Measurements from ENCODE around the gene SRL. TPM values are rescaled to one million over a fixed set of nuclear protein-coding genes. Genes with fewer than 3 reads are reported as not detected.

The SRL gene
- total RNA-seq (2021; ENCODE audit: unreplicated experiment) (not detected), Bru-seq, nascent RNA (percentile 5 among the genes with signal in this experiment), BruChase-seq, experiment 1, labeled RNA remaining after a 2-hour chase (percentile 9 among the genes with signal in this experiment), BruChase-seq, experiment 2, labeled RNA remaining after a 6-hour chase (percentile 14 among the genes with signal in this experiment)
- polyA plus RNA-seq (2012; ENCODE audit: insufficient read length) = not detected
- long read RNA-seq = 0 reads

DNA sequence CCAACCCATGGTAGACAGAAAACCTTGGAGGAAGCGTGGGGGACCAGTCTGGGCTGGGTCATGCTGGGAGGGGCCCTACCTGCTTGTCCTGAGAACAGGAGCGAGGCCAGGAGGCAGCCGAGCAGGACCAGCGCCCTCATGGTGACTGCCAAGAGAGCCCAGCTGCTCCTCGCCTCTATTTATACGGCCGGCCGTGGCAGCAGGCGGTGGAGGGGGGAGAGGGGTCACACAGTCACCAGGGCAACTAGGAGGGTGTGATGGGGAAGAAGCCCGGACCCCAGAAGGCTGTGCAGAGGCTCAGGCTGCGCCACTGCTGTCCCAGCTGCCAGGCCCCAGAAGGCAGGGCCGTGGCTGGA, at the start of gene SRL:
TSS of gene SRL (minus strand) at position 153 of the 356 bp plus-strand sequence. CDS start at position 140, 13 bp downstream.
- CTCF ChIA-PET = no interaction called here
- no TSS peak for BruUV-seq (replicated peaks)
- POLR2A ChIA-PET = no interaction called here
- no peaks in the 10 kb centered on the region for H3K4me1 ChIP-seq (ENCODE audit: control insufficient read depth, insufficient read depth, low read length)
- no peaks in the 10 kb centered on the region for H3K36me3 ChIP-seq (ENCODE audit: control insufficient read depth, insufficient read depth, low read length)
- no peak within 1 kb of the TSS for H3K4me3 ChIP-seq (ENCODE audit: low read depth in 2 of 2, low read length in 2 of 2)
- intact Hi-C loops (cut with micrococcal nuclease; ENCODE audit: unreplicated experiment) (no loop called here), in situ Hi-C loops (cut with HindIII; ENCODE audit: low pct_unique_long_range_greater_than_20kb, low sequenced_read_pairs) (no loop called here)
- TF ChIP-seq SIN3A (IDR thresholded peaks at IDR 0.05; ENCODE audit: borderline replicate concordance, insufficient read depth, low read depth, low read length) (no peak), POLR2AphosphoS5 (IDR thresholded peaks at IDR 0.05; ENCODE audit: low read depth, low read length) (no peak), TCF7L2 (IDR thresholded peaks at IDR 0.05; ENCODE audit: low read depth, low read length) (no peak)
- TF ChIP-seq, protein P1, sequence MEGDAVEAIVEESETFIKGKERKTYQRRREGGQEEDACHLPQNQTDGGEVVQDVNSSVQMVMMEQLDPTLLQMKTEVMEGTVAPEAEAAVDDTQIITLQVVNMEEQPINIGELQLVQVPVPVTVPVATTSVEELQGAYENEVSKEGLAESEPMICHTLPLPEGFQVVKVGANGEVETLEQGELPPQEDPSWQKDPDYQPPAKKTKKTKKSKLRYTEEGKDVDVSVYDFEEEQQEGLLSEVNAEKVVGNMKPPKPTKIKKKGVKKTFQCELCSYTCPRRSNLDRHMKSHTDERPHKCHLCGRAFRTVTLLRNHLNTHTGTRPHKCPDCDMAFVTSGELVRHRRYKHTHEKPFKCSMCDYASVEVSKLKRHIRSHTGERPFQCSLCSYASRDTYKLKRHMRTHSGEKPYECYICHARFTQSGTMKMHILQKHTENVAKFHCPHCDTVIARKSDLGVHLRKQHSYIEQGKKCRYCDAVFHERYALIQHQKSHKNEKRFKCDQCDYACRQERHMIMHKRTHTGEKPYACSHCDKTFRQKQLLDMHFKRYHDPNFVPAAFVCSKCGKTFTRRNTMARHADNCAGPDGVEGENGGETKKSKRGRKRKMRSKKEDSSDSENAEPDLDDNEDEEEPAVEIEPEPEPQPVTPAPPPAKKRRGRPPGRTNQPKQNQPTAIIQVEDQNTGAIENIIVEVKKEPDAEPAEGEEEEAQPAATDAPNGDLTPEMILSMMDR (IDR thresholded peaks at IDR 0.05) = no peak
- TF ChIP-seq, protein P2, sequence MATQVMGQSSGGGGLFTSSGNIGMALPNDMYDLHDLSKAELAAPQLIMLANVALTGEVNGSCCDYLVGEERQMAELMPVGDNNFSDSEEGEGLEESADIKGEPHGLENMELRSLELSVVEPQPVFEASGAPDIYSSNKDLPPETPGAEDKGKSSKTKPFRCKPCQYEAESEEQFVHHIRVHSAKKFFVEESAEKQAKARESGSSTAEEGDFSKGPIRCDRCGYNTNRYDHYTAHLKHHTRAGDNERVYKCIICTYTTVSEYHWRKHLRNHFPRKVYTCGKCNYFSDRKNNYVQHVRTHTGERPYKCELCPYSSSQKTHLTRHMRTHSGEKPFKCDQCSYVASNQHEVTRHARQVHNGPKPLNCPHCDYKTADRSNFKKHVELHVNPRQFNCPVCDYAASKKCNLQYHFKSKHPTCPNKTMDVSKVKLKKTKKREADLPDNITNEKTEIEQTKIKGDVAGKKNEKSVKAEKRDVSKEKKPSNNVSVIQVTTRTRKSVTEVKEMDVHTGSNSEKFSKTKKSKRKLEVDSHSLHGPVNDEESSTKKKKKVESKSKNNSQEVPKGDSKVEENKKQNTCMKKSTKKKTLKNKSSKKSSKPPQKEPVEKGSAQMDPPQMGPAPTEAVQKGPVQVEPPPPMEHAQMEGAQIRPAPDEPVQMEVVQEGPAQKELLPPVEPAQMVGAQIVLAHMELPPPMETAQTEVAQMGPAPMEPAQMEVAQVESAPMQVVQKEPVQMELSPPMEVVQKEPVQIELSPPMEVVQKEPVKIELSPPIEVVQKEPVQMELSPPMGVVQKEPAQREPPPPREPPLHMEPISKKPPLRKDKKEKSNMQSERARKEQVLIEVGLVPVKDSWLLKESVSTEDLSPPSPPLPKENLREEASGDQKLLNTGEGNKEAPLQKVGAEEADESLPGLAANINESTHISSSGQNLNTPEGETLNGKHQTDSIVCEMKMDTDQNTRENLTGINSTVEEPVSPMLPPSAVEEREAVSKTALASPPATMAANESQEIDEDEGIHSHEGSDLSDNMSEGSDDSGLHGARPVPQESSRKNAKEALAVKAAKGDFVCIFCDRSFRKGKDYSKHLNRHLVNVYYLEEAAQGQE (IDR thresholded peaks at IDR 0.05; ENCODE audit: insufficient read depth in 1 of 2, low read depth in 2 of 2, low read length in 1 of 2) = no peak
- no peak within 1 kb of the TSS for H3K27ac ChIP-seq (ENCODE audit: low read length)
- no peaks in the 10 kb centered on the region for H3K9me3 ChIP-seq (ENCODE audit: control insufficient read depth, insufficient read depth, low read depth, low read length)
- ATAC-seq (no peak), DNase-seq (ENCODE audit: low read depth, low spot score) (no peak)
- H3K27me3 ChIP-seq (ENCODE audit: control insufficient read depth, insufficient read depth, low read length) = no peaks in the 10 kb centered on the region

DNA sequence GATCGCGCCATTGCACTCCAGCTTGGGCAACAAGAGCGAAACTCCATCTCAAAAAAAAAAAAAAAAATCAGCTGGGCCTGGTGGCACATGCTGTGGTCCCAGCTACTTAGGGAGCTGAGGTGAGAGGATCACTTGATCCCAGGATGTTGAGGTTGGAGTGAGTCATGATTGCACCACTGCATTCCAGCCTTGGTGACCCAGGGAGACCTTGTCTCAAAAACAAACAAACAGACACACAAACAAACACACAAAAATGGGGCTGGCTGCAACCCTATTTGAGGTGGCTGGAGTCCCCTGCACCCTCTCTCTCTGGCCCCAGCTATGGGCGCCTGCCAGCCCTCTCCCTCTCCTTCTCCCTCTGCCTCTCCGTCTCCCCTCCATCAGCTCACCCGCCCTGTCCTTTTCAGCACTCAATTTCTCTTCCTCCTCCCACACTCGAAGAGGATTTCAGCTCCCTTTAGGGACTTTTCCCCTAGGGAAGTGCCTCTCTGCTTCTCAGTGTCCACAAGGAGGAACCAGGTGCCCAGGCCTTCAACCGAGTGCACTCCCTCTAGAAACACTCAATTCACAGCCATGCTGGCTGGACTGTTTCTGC, 48.5 kb upstream of the SRL start:
- intact Hi-C loops (cut with micrococcal nuclease; ENCODE audit: unreplicated experiment) = no loop called here
- H3K27me3 ChIP-seq (ENCODE audit: control insufficient read depth, insufficient read depth, low read length) = no peaks in the 10 kb centered on the region
- no TSS peak for BruUV-seq (replicated peaks)
- in situ Hi-C loops (cut with HindIII; ENCODE audit: low pct_unique_long_range_greater_than_20kb, low sequenced_read_pairs) = no loop called here
- ATAC-seq (peak; percentile 81), DNase-seq (ENCODE audit: low read depth, low spot score) (peak; percentile 96)
- TF ChIP-seq, protein P2 (IDR thresholded peaks at IDR 0.05; ENCODE audit: insufficient read depth in 1 of 2, low read depth in 2 of 2, low read length in 1 of 2) = no peak
- TF ChIP-seq POLR2AphosphoS5 (IDR thresholded peaks at IDR 0.05; ENCODE audit: low read depth, low read length) = peak; percentile 76; the same call in 1 of the 2 replicates
- TF ChIP-seq SIN3A (IDR thresholded peaks at IDR 0.05; ENCODE audit: borderline replicate concordance, insufficient read depth, low read depth, low read length) = no peak
- 0 out of 2 replicates have a peak, but pooled peaks have one; percentile 33 for TF ChIP-seq TCF7L2 (IDR thresholded peaks at IDR 0.05; ENCODE audit: low read depth, low read length)
- H3K36me3 ChIP-seq (ENCODE audit: control insufficient read depth, insufficient read depth, low read length) = no peaks in the 10 kb centered on the region
- peaks cover 42% of the 10 kb centered on the region for H3K4me1 ChIP-seq (ENCODE audit: control insufficient read depth, insufficient read depth, low read length)
- no peaks in the 10 kb centered on the region for H3K9me3 ChIP-seq (ENCODE audit: control insufficient read depth, insufficient read depth, low read depth, low read length)
- no peak overlapping the region for H3K4me3 ChIP-seq (ENCODE audit: low read depth in 2 of 2, low read length in 2 of 2)
- H3K27ac ChIP-seq (ENCODE audit: low read length) = peak overlapping the region; percentile 85
- CTCF ChIA-PET = interaction anchor here (0.6 to 1.5 kb wide), 12 partner anchors 10 to 306 kb away, joined by 3 to 9 read pairs (median 4); no protein-coding TSS in a partner anchor
- POLR2A ChIA-PET = interaction anchor here (0.7 kb wide), 3 partner anchors 10 to 31 kb away, joined by 5 to 9 read pairs (median 5); no protein-coding TSS in a partner anchor
